Chondrocyte (in vitro differentiated cells): Measurements from ENCODE around the gene FTO. TPM values are rescaled to one million over a fixed set of nuclear protein-coding genes. Genes with fewer than 3 reads are reported as not detected.

Source experiments
- DNase-seq: peaks from one replicate; pipeline ENCODE4 v3.0.0; 2021; ENCODE audit warnings: mixed read lengths, low spot score
- H3K27ac Mint-ChIP-seq: one replicate; pipeline ENCODE4 v1.8.0; 2021; ENCODE audit warnings: mild to moderate bottlenecking, moderate library complexity, mixed read lengths; ENCODE audit not compliant: unreplicated experiment
- H3K27me3 Mint-ChIP-seq: 2 replicates; pipeline ENCODE4 v1.8.0; 2021; ENCODE audit warnings: low read depth, mixed read lengths
- H3K36me3 Mint-ChIP-seq: 2 replicates; pipeline ENCODE4 v1.8.0; 2021; ENCODE audit warnings: low read depth, mixed read lengths
- H3K4me1 Mint-ChIP-seq: 2 replicates; pipeline ENCODE4 v1.8.0; 2021; ENCODE audit warnings: low read depth, mild to moderate bottlenecking, mixed read lengths
- H3K4me3 Mint-ChIP-seq: one replicate; pipeline ENCODE4 v1.8.0; 2021; ENCODE audit warnings: mild to moderate bottlenecking, moderate library complexity, mixed read lengths; ENCODE audit not compliant: unreplicated experiment
- H3K9me3 Mint-ChIP-seq: 2 replicates; pipeline ENCODE4 v1.8.0; 2021; ENCODE audit warnings: low read depth, mixed read lengths
- total RNA-seq: library from RNA; stranded (reverse); gene quantifications from 3 replicates; pipeline ENCODE4 v1.2.1, GENCODE V29; 2021
- TF ChIP-seq, protein P1 (sequence below): fragments of 200-600 bp; sonication (generic); IDR thresholded peaks from 2 replicates; pipeline ENCODE4 v1.5.0; 2021; ENCODE audit warnings: antibody characterized with exemption, mild to moderate bottlenecking, moderate library complexity

Gene FTO
- total RNA-seq, 1 donor from 2014 or later = 85.7 TPM

DNA sequence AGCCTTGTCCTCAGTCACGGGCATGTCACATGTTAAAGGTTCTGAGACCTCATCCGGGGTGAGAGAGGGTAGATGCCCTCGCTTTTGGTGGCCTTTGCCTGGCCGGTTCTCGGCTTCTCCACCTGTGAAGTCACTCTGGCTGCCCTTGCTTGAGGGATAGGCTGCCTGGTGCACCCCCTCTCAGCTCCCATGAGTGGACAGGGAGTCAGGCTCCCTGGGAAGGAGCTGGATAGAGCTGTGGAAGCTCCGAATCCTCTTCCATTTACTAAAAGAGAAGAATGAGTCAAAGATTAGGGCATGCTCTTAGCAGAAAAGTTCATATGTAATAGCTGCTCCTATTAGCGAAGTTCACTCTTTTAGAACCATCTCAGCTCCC lies 440.6 kb downstream of the FTO start:
- TF ChIP-seq, protein P1, sequence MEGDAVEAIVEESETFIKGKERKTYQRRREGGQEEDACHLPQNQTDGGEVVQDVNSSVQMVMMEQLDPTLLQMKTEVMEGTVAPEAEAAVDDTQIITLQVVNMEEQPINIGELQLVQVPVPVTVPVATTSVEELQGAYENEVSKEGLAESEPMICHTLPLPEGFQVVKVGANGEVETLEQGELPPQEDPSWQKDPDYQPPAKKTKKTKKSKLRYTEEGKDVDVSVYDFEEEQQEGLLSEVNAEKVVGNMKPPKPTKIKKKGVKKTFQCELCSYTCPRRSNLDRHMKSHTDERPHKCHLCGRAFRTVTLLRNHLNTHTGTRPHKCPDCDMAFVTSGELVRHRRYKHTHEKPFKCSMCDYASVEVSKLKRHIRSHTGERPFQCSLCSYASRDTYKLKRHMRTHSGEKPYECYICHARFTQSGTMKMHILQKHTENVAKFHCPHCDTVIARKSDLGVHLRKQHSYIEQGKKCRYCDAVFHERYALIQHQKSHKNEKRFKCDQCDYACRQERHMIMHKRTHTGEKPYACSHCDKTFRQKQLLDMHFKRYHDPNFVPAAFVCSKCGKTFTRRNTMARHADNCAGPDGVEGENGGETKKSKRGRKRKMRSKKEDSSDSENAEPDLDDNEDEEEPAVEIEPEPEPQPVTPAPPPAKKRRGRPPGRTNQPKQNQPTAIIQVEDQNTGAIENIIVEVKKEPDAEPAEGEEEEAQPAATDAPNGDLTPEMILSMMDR = no peak
- no peak for DNase-seq
- Mint-ChIP-seq H3K27ac (no peak overlapping the region), H3K9me3 (peaks cover 6% of the 10 kb centered on the region), H3K4me3 (no peak overlapping the region), H3K27me3 (peaks cover 1% of the 10 kb centered on the region), H3K36me3 (peaks cover 1% of the 10 kb centered on the region), H3K4me1 (no peaks in the 10 kb centered on the region)

DNA sequence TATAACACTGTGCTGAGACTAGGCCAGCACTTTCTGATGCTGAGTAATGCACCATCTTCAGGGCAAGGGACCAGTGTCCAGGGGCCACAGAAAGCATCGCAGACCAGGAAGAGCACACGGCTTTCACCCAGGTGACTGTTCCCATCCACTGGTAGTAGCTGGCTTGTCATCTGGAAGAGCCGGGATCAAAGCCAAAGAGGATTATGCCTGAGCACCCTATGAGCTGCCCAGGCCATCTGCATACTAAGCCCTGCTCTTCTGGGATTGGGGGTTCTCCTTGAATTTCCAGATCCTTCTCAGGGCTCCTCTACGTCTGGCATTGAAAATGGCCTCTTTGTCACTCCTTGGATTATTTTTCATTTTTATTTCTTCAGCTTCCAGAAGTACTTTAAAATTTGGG lies 441.9 kb downstream of the FTO start:
- Mint-ChIP-seq H3K4me3 (no peak overlapping the region), H3K9me3 (peaks cover 6% of the 10 kb centered on the region), H3K4me1 (no peaks in the 10 kb centered on the region), H3K36me3 (peaks cover 2% of the 10 kb centered on the region), H3K27me3 (peaks cover 12% of the 10 kb centered on the region), H3K27ac (no peak overlapping the region)
- TF ChIP-seq, protein P1 = no peak
- no peak for DNase-seq

DNA sequence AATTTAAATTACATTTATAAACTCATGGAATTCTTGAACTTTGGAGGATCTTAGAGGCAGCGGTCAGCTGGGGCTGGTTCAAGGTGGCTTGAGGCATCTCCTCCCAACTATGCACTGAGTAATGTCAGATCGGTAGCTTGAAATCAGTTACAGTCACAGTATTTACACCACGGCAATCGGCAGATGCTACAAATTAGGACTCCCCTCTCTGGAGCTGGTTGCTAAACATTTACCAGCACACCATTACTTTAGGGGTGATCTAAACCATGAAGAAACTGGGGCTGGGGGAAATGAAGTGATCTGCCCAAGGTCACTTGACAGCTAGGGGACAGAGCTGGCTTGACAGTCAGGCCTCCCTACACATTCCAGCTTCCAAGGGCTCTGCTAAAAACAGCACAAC lies 445.0 kb downstream of the FTO start:
- Mint-ChIP-seq H3K27me3 (peaks cover 17% of the 10 kb centered on the region), H3K27ac (no peak overlapping the region), H3K36me3 (peaks cover 5% of the 10 kb centered on the region), H3K4me1 (no peaks in the 10 kb centered on the region), H3K4me3 (no peak overlapping the region), H3K9me3 (peaks cover 6% of the 10 kb centered on the region)
- no peak for DNase-seq
- TF ChIP-seq, protein P1 = no peak

DNA sequence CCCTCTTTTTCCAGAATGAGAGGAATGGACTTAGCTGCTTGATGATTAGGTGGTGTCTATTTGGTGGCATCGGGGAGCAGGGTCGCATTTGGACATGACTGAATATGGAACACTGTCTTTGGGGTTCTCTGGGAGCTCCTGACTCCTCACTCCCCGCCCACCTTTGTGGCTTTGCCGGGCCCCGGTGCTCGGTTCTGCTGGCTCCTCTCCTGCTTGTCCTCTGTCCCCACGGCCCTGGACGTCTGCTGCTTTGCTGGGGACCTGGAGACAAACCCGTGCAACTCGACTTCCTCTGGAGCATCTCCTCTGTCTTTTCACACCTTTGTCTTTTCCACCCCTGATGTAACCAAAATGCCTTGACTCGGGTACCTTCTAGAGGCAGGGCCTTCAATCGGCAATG lies 446.9 kb downstream of the FTO start:
- no peaks in the 10 kb centered on the region for H3K4me1 Mint-ChIP-seq
- H3K4me3 Mint-ChIP-seq = no peak overlapping the region
- no peak for DNase-seq
- H3K9me3 Mint-ChIP-seq = peaks cover 6% of the 10 kb centered on the region
- TF ChIP-seq, protein P1 = no peak
- H3K36me3 Mint-ChIP-seq = peaks cover 5% of the 10 kb centered on the region
- peaks cover 17% of the 10 kb centered on the region for H3K27me3 Mint-ChIP-seq
- no peak overlapping the region for H3K27ac Mint-ChIP-seq

DNA sequence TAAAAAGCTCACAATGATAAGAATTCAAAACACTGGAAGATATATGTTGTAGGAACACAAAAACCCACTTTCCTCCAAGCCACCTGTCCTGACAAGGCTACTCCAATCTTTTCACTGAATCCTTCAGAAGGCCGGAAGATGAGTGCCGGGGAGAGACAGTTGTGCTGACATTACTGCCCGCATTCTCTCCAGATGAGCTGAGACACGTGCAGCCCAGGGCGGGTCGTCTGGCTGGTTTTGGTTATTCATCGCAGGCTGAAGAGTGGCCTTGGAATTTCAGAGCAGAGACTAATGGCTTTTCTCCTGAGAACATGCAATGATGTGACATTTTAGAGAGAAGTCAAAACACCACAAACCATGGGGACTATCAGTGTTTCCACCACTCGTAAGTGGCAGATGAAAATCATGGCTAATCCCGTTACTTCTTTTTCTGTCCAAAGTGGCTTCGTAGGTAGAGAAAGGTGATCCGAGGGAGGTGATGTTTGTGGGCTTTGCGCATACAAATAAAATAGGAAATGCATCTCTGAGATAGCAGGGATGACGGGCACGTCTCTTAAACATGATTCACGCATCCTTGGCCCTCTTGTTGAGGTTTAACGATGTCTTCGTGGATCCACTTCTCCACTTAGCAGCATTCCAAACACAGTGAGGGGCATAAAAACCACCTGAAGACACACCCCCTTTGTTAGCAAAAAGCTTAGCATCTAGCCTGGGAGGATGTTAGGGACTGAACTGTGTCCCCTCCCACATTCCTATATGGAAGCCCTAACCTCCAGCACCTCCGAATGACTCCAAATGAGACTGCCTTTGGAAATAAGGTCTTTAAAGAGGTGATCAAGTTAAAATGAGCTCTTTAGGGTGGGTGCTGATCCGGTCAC lies 448.6 kb downstream of the FTO start:
- Mint-ChIP-seq H3K9me3 (peaks cover 16% of the 10 kb centered on the region), H3K36me3 (peaks cover 5% of the 10 kb centered on the region), H3K27ac (no peak overlapping the region), H3K4me3 (no peak overlapping the region), H3K4me1 (no peaks in the 10 kb centered on the region), H3K27me3 (peaks cover 17% of the 10 kb centered on the region)
- no peak for DNase-seq
- TF ChIP-seq, protein P1 = no peak
